Measurements from ENCODE around the gene SND1. TPM values are rescaled to one million over a fixed set of nuclear protein-coding genes. Genes with fewer than 3 reads are reported as not detected.

SND1 gene
- total RNA-seq, 1 donor from 2014 or later = 165 TPM

DNA sequence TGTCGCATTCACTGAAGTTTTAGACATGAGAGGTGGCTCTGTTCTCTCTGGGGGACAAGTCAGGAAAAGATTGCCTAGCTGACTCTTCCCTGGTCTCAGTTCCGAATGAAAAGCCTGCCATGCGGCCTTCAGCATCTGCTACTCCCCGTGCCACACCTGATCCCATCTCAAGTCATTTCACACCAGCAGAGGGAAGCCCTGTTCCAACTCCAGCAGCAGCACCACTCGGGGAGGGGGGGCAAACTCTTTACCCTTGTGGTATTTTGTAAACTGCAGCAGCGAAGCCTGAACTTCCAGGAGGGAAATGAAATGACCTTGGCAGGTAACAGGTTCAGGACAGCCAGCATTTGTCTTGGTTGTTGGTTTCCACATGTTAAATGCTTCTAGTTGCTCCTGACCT, 365.5 kb downstream of the SND1 start:
- H3K36me3 Mint-ChIP-seq (ENCODE audit: unreplicated experiment) = no peaks in the 10 kb centered on the region
- peaks cover 75% of the 10 kb centered on the region for H3K4me1 Mint-ChIP-seq (ENCODE audit: low read depth, unreplicated experiment)
- peak overlapping the region; percentile 18 for H3K4me3 Mint-ChIP-seq (ENCODE audit: unreplicated experiment)
- TF ChIP-seq, protein P1, sequence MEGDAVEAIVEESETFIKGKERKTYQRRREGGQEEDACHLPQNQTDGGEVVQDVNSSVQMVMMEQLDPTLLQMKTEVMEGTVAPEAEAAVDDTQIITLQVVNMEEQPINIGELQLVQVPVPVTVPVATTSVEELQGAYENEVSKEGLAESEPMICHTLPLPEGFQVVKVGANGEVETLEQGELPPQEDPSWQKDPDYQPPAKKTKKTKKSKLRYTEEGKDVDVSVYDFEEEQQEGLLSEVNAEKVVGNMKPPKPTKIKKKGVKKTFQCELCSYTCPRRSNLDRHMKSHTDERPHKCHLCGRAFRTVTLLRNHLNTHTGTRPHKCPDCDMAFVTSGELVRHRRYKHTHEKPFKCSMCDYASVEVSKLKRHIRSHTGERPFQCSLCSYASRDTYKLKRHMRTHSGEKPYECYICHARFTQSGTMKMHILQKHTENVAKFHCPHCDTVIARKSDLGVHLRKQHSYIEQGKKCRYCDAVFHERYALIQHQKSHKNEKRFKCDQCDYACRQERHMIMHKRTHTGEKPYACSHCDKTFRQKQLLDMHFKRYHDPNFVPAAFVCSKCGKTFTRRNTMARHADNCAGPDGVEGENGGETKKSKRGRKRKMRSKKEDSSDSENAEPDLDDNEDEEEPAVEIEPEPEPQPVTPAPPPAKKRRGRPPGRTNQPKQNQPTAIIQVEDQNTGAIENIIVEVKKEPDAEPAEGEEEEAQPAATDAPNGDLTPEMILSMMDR (IDR thresholded peaks at IDR 0.05; ENCODE audit: partially characterized antibody, unreplicated experiment) = no peak
- peak overlapping the region; percentile 4 for H3K27ac Mint-ChIP-seq (ENCODE audit: unreplicated experiment)
- H3K27me3 Mint-ChIP-seq (ENCODE audit: unreplicated experiment) = peaks cover 13% of the 10 kb centered on the region
- no peak for DNase-seq
- H3K9me3 Mint-ChIP-seq (ENCODE audit: unreplicated experiment) = peaks cover 28% of the 10 kb centered on the region

DNA sequence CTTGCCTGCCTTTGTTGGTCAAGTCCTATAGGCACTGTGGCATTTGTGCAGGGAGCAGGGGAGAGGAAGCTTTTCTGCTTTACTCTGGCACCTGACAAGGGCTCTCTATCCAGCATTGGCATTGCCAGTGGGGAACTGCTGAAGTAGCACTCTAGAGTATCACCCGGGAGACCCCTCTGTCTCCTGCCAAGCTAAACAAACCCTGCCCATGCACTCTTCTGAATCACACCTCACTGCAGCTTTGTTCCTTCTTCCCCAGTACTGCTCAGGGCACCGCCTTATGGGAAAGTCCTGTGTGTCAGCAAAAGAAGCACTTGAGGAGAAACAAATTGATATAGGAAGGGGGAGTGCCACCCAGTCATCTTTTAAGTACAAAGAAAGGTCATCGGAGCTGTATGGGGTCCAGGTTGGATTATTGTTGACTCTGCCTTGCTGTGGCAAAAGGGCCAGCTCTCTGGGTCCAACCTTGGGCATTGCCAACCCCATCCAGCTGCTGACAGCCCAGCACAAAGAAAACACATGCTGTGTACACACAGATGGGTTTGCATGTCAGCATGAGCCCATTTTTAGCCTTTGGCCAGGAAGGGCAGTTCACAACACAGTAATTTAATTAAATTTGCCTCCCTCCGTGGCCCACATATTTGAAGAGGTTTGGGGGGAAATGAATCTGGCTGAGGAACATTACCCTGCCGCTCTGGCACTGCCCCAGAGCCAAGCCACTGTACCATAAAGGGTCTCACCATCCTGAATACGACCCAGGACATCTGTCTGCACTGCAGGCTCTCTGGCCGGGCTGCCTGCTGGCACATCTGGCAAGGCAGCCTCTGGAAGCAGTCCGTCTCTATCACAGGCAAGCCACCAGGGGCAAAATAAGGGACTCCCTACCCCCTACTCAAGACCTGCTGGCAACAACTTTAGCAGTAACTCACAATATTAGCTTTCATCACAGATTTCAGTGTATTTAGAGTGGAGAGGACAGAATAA, 366.2 kb downstream of the SND1 start:
- H3K4me3 Mint-ChIP-seq (ENCODE audit: unreplicated experiment) = peak overlapping the region; percentile 60
- H3K36me3 Mint-ChIP-seq (ENCODE audit: unreplicated experiment) = no peaks in the 10 kb centered on the region
- peak overlapping the region; percentile 79 for H3K27ac Mint-ChIP-seq (ENCODE audit: unreplicated experiment)
- H3K27me3 Mint-ChIP-seq (ENCODE audit: unreplicated experiment) = peaks cover 16% of the 10 kb centered on the region
- H3K4me1 Mint-ChIP-seq (ENCODE audit: low read depth, unreplicated experiment) = peaks cover 74% of the 10 kb centered on the region
- TF ChIP-seq, protein P1 (IDR thresholded peaks at IDR 0.05; ENCODE audit: partially characterized antibody, unreplicated experiment) = no peak
- DNase-seq = no peak
- H3K9me3 Mint-ChIP-seq (ENCODE audit: unreplicated experiment) = peaks cover 28% of the 10 kb centered on the region

DNA sequence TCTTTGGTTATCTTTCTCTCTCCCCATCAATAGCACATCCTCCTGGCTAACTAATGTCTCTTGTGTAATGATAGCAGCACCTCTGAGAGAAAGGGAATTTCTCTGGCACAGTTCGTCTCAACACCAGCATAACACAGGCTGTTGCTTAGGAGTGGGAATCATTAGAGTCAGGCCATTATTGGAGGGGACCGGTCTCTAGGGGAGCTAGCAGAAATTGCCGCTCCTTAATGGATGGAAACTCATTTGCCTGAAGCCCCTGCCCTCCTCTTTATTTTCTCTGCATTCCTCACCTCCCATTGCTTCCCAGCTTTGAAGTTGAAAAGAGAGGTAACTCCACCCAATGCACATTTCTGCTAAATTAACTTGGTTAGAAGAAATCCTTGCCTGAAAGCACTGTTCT, 367.3 kb downstream of the SND1 start:
- DNase-seq = no peak
- peaks cover 16% of the 10 kb centered on the region for H3K27me3 Mint-ChIP-seq (ENCODE audit: unreplicated experiment)
- H3K4me1 Mint-ChIP-seq (ENCODE audit: low read depth, unreplicated experiment) = peaks cover 79% of the 10 kb centered on the region
- H3K9me3 Mint-ChIP-seq (ENCODE audit: unreplicated experiment) = peaks cover 27% of the 10 kb centered on the region
- H3K27ac Mint-ChIP-seq (ENCODE audit: unreplicated experiment) = peak overlapping the region; percentile 79
- H3K4me3 Mint-ChIP-seq (ENCODE audit: unreplicated experiment) = peak overlapping the region; percentile 60
- TF ChIP-seq, protein P1 (IDR thresholded peaks at IDR 0.05; ENCODE audit: partially characterized antibody, unreplicated experiment) = no peak
- H3K36me3 Mint-ChIP-seq (ENCODE audit: unreplicated experiment) = no peaks in the 10 kb centered on the region

DNA sequence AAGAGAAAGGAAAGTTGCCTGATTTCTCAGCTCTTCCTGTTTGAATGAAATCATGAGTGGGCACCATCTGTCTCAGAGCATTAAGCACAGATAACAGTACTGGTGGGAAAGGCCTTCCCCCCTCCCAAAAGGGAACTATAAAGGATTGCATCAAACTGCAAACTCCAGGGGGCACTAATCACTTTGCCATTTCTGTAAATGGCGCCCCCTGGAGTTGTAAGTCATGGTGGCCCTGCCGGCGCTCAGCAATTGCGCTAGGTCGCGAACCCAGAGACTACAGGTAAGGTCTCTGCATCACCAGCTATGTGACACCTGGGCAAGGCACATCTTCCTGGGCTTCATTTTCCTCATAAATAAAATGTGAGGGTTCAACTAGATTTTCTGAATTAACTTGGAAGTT, 368.2 kb downstream of the SND1 start:
- peak overlapping the region; percentile 15 for H3K27ac Mint-ChIP-seq (ENCODE audit: unreplicated experiment)
- no peak for DNase-seq
- TF ChIP-seq, protein P1 (IDR thresholded peaks at IDR 0.05; ENCODE audit: partially characterized antibody, unreplicated experiment) = peak; percentile 76
- no peak overlapping the region for H3K4me3 Mint-ChIP-seq (ENCODE audit: unreplicated experiment)
- peaks cover 12% of the 10 kb centered on the region for H3K27me3 Mint-ChIP-seq (ENCODE audit: unreplicated experiment)
- H3K9me3 Mint-ChIP-seq (ENCODE audit: unreplicated experiment) = peaks cover 20% of the 10 kb centered on the region
- H3K36me3 Mint-ChIP-seq (ENCODE audit: unreplicated experiment) = no peaks in the 10 kb centered on the region
- H3K4me1 Mint-ChIP-seq (ENCODE audit: low read depth, unreplicated experiment) = peaks cover 74% of the 10 kb centered on the region

DNA sequence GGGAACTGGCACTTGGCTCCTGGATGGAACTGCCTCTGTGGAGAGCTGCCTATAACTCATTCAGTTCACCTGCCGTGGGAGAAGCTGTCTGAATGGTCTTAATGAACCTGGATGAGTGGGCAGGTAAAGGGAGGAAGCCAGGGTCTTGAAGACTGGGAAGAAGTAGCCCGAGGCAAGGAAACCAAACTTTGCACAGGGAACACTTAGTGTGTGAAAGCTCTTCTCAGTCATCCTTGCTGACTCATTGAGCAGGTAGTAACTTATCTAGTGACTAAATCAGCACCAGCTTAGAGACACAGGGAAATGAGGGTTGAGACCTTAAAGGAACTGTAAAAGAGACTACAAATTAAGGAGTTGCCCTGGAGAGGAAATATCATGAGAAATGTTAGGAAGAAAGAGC, 369.4 kb downstream of the SND1 start:
- Mint-ChIP-seq H3K4me3 (ENCODE audit: unreplicated experiment) (peak overlapping the region; percentile 54), H3K4me1 (ENCODE audit: low read depth, unreplicated experiment) (peaks cover 82% of the 10 kb centered on the region), H3K27ac (ENCODE audit: unreplicated experiment) (no peak overlapping the region), H3K36me3 (ENCODE audit: unreplicated experiment) (no peaks in the 10 kb centered on the region), H3K27me3 (ENCODE audit: unreplicated experiment) (peaks cover 14% of the 10 kb centered on the region), H3K9me3 (ENCODE audit: unreplicated experiment) (peaks cover 17% of the 10 kb centered on the region)
- no peak for DNase-seq
- TF ChIP-seq, protein P1 (IDR thresholded peaks at IDR 0.05; ENCODE audit: partially characterized antibody, unreplicated experiment) = no peak
